NCI-H1417 (cell line): Measurements from ENCODE around the gene BUB1.
"Not testable (repeated sequence)": the region's sequence is repeated elsewhere in the genome, so short reads cannot be mapped to it uniquely, and the experiment has no call there.

ENCODE experiments used
- DNase-seq, 3 experiments: peaks; one replicate each; lab custom pipeline; 2025; lab: John Stamatoyannopoulos, UW

BUB1 gene

DNA sequence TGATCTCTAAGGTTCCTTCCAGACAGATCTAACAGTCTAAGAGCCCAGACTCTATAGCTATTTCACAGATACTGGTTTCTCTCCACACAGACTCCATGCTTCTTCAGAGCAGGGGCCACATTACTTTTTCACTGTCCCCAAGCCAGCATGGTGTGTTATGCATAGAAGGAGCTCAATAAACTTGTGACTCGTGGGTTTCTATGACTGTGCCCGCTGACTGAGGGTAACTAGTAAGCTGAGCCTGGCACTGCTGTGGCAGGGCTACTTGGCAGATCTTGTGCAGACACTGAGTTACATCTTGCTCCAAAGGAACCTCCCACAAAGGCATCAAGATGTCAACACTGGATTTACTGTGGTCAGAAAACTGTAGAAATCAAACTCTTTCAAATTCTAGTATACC, 85.9 kb downstream of the BUB1 start:
- not testable (repeated sequence) for DNase-seq

DNA sequence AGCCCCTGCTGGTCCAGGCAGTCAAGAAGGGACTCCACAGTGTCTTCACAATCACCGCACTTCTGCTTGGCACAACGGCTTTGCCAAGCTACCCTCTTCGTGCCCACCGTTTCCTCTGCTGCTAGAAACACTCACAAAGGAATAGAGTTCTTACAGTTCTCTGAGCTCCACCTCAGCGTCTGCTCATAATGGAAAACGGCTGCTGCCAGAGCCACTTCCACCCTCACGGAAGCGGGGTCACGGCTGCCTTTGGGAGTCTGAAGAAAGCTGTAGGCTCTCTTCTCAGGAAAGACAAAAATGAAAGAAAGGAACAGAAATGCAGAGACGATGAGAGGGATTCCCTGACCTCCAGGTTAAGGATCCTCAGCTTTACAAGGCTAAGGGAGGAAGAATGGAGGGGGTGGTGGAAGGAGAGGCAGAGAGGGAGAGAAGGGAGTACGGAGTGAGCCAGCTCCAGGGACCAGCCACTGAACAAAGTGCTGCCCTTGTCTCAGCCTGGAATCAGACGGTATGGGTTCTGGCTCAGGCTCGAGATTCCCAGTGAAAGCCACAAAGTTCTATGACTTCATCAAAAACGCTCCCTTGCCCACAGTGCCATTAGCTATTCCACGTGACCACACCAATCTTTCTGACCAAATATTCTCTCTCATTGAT, 88.1 kb downstream of the BUB1 start:
- not testable (repeated sequence) for DNase-seq

DNA sequence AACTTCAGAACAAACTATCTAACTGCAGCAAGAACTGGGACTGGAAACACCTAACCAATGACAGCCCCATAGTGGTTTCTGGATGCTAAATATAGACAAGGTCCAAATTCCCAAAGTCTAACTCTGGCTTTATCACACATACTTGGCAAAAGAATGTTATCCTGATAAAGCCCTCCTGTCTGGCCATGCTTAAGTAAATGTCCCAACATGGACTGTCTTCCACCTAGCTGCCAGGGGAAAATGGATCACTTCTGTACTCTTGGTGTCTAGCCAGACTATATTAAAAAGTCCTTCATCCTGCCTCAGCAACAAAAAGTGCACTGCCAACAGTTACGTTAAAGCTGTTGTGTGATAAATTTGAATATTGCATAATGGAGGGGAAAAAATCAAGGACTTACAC, 89.3 kb downstream of the BUB1 start:
- not testable (repeated sequence) for DNase-seq
